ENCODE data around the gene STN1.
"Not testable (repeated sequence)": the region's sequence is repeated elsewhere in the genome, so short reads cannot be mapped to it uniquely, and the experiment has no call there.

Gene STN1

GRCh38 chr10:103852189-103852711 lies 65.7 kb downstream of the STN1 start:
- peak overlapping the region in 16 of 21 experiments; percentile 4 to 90 (median 49) for H3K27ac ChIP-seq

DNA sequence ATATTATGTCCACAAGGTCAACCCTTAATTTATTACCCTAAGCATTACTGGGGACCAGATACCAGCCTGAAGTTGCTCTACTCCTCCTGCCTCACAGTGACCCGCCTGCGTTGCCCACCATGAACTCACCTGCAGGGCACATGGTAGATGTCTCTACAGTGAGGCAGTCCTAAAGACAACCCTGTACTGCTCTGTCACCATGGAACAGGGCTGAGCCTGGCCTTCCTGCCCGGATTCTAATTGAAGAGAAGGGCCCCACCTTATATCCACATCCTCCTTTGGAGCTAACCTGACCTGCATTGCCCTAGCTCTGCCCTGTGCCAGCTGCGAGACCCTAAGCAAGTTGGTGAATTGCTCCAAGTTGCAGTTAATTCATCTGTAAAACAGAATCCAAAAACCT lies 66.7 kb downstream of the STN1 start:
- Histone ChIP-seq H3K27ac (peak overlapping the region in 9 of 21 experiments; percentile 4 to 82 (median 76)), H3K4me3 (no peak overlapping the region)

More at GRCh38 chr10:103852189-103852711, 65.7 kb downstream of the STN1 start:
- H3K4me3 ChIP-seq, result peak overlapping the region in 3 of 7 experiments; percentile 52 to 62 (median 53)

- Histone ChIP-seq H3K4me3 (no peak overlapping the region), H3K27ac (peak overlapping the region in 18 of 21 experiments; percentile 4 to 82 (median 56))
These were observed 67.5 kb downstream of the STN1 start for GRCh38 chr10:103850572-103850895.

GRCh38 chr10:103849880-103850571 lies 68.0 kb downstream of the STN1 start:
- Histone ChIP-seq H3K27ac (peak overlapping the region in 19 of 21 experiments; percentile 14 to 82 (median 67)), H3K4me3 (no peak overlapping the region)

DNA sequence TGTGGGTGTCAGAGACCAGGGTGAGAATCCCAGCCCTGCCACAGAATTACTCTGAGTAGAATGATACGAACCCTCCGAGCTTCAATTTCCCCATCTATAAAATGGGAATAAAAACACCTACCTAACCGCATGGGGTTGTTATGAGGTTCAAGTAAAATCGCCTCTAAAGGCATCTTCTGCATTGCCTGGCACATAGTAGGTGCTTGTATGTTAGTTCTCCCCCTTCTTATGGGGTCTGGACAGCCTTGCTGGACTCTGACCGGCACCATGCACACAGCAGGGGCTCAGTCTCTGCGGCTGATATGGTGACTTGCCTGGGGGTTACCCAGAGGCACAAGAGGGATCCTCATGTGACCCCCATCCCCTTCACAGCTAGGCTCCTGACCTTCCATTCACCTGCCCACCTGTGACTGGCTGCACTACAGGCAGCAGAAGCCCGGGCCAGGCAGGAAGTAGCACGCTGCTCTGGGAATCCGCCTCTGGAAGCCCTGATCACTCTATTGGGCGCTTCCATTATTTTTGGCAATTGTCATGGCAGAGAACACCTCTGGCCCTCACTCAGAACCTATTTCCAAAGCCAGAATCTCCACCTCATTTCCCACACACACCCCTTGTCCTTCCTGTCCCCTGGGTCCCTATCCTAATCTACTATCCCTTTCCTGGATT lies 68.6 kb downstream of the STN1 start:
- peak overlapping the region in 15 of 21 experiments; percentile 14 to 82 (median 68) for H3K27ac ChIP-seq
- no peak overlapping the region for H3K4me3 ChIP-seq

GRCh38 chr10:103847909-103848468 lies 70.0 kb downstream of the STN1 start:
- no peak overlapping the region for H3K27ac ChIP-seq
- H3K4me3 ChIP-seq, result no peak overlapping the region

GRCh38 chr10:103847346-103847745 lies 70.6 kb downstream of the STN1 start:
- Histone ChIP-seq H3K4me3 (no peak overlapping the region), H3K27ac (no peak overlapping the region)

DNA sequence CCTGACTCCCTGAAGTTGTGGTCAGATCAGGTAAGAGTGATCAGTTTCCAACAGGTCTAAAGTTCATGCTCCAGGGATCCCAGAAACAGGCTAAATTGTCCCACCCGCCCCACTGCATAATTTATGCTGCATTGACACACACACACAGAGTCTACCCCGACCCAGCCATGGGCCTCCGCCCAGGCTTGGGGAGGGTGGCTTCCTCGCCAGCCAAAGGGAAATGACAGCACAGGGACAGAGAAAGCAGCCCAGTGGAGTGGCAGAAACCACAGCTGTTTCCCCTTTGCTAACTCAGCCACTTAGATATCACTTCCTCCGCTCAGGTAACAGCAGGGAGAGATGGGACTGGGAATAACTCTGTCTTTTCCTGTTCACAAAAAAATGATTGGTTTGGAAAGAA lies 72.0 kb downstream of the STN1 start:
- H3K4me3 ChIP-seq, result no peak overlapping the region
- H3K27ac ChIP-seq, result peak overlapping the region in 3 of 21 experiments; percentile 15 to 54 (median 44)

DNA sequence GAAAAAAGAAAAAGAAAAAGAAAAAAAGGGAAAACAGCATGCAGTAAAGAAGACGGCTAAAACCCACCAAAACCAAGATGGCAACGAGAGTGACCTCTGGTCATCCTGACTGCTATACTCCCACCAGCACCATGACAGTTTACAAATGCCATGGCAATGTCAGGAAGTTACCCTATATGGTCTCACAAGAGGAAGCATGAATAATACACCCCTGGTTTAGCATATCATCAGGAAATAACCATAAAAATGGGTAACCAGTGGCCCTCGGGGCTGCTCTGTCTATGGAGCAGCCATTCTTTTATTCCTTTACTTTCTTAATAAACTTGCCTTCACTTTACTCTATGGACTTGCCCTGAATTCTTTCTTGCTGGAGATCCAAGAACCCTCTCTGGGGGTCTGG lies 72.6 kb downstream of the STN1 start:
- not testable (repeated sequence) for H3K4me3 ChIP-seq
- H3K27ac ChIP-seq, result peak overlapping the region in 2 of 21 experiments; percentile 44 to 54

- no peak overlapping the region for H3K4me3 ChIP-seq
- H3K27ac ChIP-seq, result peak overlapping the region in 18 of 21 experiments; percentile 0 to 83 (median 56)
These were observed 74.0 kb downstream of the STN1 start for GRCh38 chr10:103843854-103844570.

DNA sequence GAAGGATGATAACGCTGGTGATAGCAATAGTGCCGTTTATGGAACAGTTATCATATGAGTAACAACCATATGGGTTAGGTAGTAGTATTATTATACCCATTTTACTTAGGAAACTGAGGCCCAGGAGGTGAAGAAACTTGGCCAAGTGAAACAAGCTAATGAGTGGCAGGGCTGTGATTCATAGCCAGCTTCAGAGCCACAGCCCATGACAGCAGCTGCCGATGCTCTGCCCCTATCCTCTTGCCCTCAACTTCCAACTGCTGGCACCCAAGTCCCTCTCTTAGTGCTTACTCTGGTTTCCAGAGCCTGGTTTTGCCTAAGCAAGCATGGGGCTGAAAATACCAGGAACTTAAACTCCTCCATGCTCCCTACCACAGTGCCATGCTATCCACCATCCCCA lies 74.9 kb downstream of the STN1 start:
- no peak overlapping the region for H3K4me3 ChIP-seq
- peak overlapping the region in 7 of 21 experiments; percentile 0 to 71 (median 52) for H3K27ac ChIP-seq

GRCh38 chr10:103842605-103843004 lies 75.4 kb downstream of the STN1 start:
- H3K27ac ChIP-seq, result no peak overlapping the region
- H3K4me3 ChIP-seq, result no peak overlapping the region

GRCh38 chr10:103841519-103841918 lies 76.5 kb downstream of the STN1 start:
- no peak overlapping the region for H3K27ac ChIP-seq
- H3K4me3 ChIP-seq, result no peak overlapping the region

DNA sequence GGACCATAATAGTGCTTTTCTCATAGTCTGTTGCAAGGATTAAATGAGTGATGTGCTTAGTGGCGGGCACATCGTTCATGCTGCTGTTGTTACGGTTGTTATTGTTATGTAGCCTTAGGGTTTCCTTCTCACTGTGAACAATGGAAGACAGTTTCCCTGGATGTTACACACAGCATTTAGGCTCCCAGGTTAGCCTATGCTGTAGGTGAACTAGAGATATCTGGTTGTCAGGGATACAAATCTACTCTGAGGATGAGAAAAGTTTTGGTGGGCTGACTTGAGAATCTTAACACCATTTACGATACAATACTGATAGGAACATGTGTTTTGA lies 77.3 kb downstream of the STN1 start:
- H3K27ac ChIP-seq, result no peak overlapping the region
- no peak overlapping the region for H3K4me3 ChIP-seq

DNA sequence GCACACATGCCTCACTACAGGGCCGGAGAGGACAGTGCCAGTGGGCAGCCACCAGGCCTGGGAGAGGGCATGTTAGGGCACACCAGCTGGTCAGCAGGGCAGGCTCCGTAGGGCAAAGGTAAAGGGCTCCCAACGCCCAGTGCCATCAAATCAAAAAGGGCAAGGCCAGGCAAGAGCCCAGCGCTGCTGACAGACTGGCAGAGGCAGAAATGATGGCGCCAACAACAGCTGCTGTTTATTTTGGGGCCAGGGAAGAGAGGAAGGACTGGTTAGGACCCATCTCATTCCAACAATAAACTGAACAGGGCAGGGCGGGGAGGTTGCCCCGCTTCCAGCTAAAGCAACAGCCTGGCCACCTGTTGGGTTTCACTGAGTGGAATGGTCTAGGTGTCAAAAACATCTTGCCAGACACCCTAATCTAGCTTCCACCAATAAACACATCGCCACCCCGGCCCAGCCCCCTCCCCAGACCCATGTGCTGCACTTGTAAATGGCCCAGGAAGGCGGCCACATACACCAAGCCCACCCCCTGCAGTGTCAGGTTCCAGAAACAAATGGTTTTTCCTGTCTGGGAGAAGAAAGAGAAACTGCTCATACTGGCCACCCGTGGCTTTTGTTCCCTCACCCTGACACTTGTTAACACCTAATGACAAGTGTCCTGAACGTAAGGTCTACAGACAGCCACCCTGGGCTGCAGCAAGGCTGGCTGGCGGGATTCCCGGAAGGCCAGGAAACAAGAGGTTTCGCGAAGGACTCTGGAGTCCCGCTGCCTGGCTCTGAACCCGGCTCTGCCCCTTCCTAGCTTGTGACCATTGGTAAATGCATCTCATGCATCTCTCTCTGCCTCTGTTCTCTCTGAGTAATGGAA lies 77.9 kb downstream of the STN1 start:
- H3K27ac ChIP-seq, result peak overlapping the region in 3 of 21 experiments; percentile 16 to 26 (median 21)
- H3K4me3 ChIP-seq, result no peak overlapping the region

DNA sequence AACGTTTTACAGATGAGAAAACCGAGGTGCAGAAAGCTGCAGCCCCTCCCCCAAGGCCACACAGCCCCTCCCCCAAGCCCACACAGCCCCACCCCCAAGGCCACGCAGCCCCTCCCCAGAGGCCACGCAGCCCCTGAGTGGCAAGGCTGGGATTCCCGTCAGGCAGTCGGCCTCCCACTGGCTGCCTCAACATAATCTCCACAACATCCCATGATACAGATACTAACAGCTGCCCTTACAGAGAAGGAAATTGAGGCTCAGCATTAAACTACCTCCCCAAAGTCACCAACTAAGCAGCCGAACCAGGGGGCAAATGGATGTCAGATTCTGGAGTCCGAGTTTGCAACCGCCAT lies 78.5 kb downstream of the STN1 start:
- Histone ChIP-seq H3K4me3 (no peak overlapping the region), H3K27ac (peak overlapping the region in 3 of 21 experiments; percentile 16 to 26 (median 21))

GRCh38 chr10:103838862-103839518 lies 79.0 kb downstream of the STN1 start:
- peak overlapping the region in 1 of 21 experiments; percentile 26 for H3K27ac ChIP-seq
- H3K4me3 ChIP-seq, result no peak overlapping the region

- Histone ChIP-seq H3K4me3 (no peak overlapping the region), H3K27ac (no peak overlapping the region)
These were observed 80.0 kb downstream of the STN1 start for GRCh38 chr10:103838070-103838395.
